ENCODE measurements around the gene CYP2C9. TPM values are rescaled to one million over a fixed set of nuclear protein-coding genes. Genes with fewer than 3 reads are reported as not detected.

The CYP2C9 gene
- total and polyA plus RNA-seq, 12 donors = not detected

GRCh38 chr10:94992811-94993210, 54.4 kb downstream of the CYP2C9 start:
- peaks cover 0 to 4% (median 0%) of the 10 kb centered on the region in 7 donors for H3K27me3 ChIP-seq
- H3K4me1 ChIP-seq = no peaks in the 10 kb centered on the region
- DNase-seq (no peak), ATAC-seq (no peak)
- WGBS, 2 donors = 68 to 81% methylated on average over 4 of the region's 4 CpGs
- no peak overlapping the region for H3K4me3 ChIP-seq
- no peak overlapping the region for H3K27ac ChIP-seq
- intact Hi-C loops (cut with DNase I) = no loop called here
- TF ChIP-seq, protein P1, sequence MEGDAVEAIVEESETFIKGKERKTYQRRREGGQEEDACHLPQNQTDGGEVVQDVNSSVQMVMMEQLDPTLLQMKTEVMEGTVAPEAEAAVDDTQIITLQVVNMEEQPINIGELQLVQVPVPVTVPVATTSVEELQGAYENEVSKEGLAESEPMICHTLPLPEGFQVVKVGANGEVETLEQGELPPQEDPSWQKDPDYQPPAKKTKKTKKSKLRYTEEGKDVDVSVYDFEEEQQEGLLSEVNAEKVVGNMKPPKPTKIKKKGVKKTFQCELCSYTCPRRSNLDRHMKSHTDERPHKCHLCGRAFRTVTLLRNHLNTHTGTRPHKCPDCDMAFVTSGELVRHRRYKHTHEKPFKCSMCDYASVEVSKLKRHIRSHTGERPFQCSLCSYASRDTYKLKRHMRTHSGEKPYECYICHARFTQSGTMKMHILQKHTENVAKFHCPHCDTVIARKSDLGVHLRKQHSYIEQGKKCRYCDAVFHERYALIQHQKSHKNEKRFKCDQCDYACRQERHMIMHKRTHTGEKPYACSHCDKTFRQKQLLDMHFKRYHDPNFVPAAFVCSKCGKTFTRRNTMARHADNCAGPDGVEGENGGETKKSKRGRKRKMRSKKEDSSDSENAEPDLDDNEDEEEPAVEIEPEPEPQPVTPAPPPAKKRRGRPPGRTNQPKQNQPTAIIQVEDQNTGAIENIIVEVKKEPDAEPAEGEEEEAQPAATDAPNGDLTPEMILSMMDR (IDR thresholded peaks at IDR 0.05) = no peak
- no peaks in the 10 kb centered on the region for H3K36me3 ChIP-seq
- H3K9me3 ChIP-seq = peaks cover 0 to 37% (median 13%) of the 10 kb centered on the region in 11 donors

DNA sequence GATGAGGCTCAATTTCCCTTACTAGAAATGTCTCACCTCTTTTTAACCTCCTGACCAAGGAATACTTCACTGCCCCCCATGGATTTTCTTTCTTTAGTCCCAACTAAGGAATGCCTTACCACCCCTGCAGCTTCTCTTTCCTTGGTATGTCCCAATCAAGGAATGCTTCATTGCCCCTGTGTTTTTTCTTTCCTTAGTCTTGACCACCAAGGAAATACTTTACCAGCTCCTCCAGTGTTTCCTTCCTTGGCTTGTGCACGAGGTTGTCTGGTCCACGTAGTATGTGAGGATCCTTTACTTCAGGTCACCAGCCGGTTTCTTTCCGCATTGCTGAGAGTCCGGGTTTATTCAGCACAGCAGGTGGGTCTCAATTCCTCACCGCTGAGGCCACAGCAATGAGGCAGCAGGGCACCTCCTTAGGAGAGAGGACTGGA, 59.3 kb downstream of the CYP2C9 start:
- no peak overlapping the region for H3K4me3 ChIP-seq
- WGBS, 2 donors = 37 to 39% methylated on average over 6 of the region's 6 CpGs
- no peak overlapping the region for H3K27ac ChIP-seq
- ATAC-seq = no peak
- DNase-seq = no peak
- TF ChIP-seq, protein P1 (IDR thresholded peaks at IDR 0.05) = no peak
- no peaks in the 10 kb centered on the region for H3K36me3 ChIP-seq
- no peaks in the 10 kb centered on the region for H3K4me1 ChIP-seq
- peaks cover 0 to 6% (median 0%) of the 10 kb centered on the region in 7 donors for H3K27me3 ChIP-seq
- intact Hi-C loops (cut with DNase I) = no loop called here
- H3K9me3 ChIP-seq = peaks cover 0 to 2% (median 0%) of the 10 kb centered on the region in 11 donors

DNA sequence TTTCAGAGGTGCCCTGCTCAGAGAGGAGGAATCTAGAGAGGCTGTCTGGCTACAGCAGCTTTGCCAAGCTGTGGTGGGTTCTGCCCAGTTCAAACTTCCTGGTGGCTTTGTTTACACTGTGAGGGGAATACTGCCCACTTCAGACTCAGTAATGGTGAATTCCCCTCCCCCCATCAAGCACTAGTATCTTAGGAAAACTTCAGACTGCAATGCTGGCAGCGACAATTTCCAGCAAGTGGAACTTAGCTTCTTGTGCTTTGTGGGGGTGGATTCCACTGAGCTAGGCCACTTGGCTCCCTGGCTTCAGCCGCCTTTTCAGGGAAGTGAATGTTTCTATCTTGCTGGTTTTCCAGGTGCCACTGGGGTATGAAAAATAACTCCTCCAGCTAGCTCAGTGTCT, 88.0 kb downstream of the CYP2C9 start:
- 75 to 78% methylated on average over 2 of the region's 2 CpGs for WGBS, 2 donors
- Histone ChIP-seq H3K27ac (no peak overlapping the region), H3K4me1 (no peaks in the 10 kb centered on the region), H3K4me3 (no peak overlapping the region), H3K27me3 (peaks cover 0 to 3% (median 0%) of the 10 kb centered on the region in 7 donors), H3K36me3 (no peaks in the 10 kb centered on the region), H3K9me3 (peaks cover 0 to 13% (median 0%) of the 10 kb centered on the region in 11 donors)
- no peak for ATAC-seq
- intact Hi-C loops (cut with DNase I) = no loop called here
- TF ChIP-seq, protein P1 (IDR thresholded peaks at IDR 0.05) = no peak
- no peak for DNase-seq

- intact Hi-C loops (cut with DNase I) = no loop called here
- ATAC-seq (no peak), DNase-seq (no peak)
- Histone ChIP-seq H3K27ac (no peak overlapping the region), H3K36me3 (no peaks in the 10 kb centered on the region), H3K4me1 (no peaks in the 10 kb centered on the region), H3K9me3 (peaks cover 0 to 5% (median 0%) of the 10 kb centered on the region in 11 donors), H3K4me3 (no peak overlapping the region), H3K27me3 (peaks cover 0 to 3% (median 0%) of the 10 kb centered on the region in 7 donors)
- TF ChIP-seq, protein P1 (IDR thresholded peaks at IDR 0.05) = no peak
Measured at GRCh38 chr10:95031656-95032055, 93.2 kb downstream of the CYP2C9 start.
